ENCODE data around the gene JPT2.

Gene JPT2

DNA sequence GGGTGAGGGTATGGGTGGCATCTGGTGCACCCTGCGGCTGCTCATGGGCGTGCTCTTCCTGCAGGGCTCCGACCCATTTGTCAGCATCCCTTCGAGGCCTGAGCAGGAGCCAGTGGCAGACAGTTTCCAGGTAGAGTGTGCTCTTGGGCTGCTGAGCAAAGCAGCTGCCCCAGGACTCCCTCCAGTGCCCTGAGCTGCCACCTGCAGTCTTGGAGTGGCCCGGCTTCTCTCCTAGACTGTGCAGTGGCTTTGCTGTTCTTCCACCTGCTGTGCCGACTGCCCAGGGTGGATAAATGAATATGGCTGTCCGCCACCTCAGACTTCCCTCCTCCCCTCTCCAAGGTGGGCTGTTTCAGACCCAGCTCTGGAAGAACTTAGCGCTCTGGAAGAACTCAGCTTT lies 10.8 kb upstream of the JPT2 start:
- Histone ChIP-seq H3K4me1 (ENCODE audit: insufficient read depth, low read length) (no peaks in the 10 kb centered on the region), H3K9ac (ENCODE audit: low read depth, low read length) (no peak overlapping the region), H3K27me3 (ENCODE audit: insufficient read depth, low read length) (no peaks in the 10 kb centered on the region), H3K9me3 (ENCODE audit: insufficient read depth, low read depth, low read length) (no peaks in the 10 kb centered on the region), H3K4me3 (ENCODE audit: low read length) (no peak overlapping the region), H3K36me3 (ENCODE audit: insufficient read depth, low read length) (peaks cover 94% of the 10 kb centered on the region), H3K27ac (ENCODE audit: low read depth, low read length) (no peak overlapping the region)
- WGBS: 96% methylated on average over 8 of the region's 8 CpGs

GRCh38 chr16:1667916-1668315 lies 10.2 kb upstream of the JPT2 start:
- 96% methylated on average over 14 of the region's 14 CpGs for WGBS
- Histone ChIP-seq H3K9ac (ENCODE audit: low read depth, low read length) (no peak overlapping the region), H3K4me1 (ENCODE audit: insufficient read depth, low read length) (no peaks in the 10 kb centered on the region), H3K27me3 (ENCODE audit: insufficient read depth, low read length) (no peaks in the 10 kb centered on the region), H3K36me3 (ENCODE audit: insufficient read depth, low read length) (peaks cover 94% of the 10 kb centered on the region), H3K9me3 (ENCODE audit: insufficient read depth, low read depth, low read length) (no peaks in the 10 kb centered on the region), H3K4me3 (ENCODE audit: low read length) (no peak overlapping the region), H3K27ac (ENCODE audit: low read depth, low read length) (no peak overlapping the region)

DNA sequence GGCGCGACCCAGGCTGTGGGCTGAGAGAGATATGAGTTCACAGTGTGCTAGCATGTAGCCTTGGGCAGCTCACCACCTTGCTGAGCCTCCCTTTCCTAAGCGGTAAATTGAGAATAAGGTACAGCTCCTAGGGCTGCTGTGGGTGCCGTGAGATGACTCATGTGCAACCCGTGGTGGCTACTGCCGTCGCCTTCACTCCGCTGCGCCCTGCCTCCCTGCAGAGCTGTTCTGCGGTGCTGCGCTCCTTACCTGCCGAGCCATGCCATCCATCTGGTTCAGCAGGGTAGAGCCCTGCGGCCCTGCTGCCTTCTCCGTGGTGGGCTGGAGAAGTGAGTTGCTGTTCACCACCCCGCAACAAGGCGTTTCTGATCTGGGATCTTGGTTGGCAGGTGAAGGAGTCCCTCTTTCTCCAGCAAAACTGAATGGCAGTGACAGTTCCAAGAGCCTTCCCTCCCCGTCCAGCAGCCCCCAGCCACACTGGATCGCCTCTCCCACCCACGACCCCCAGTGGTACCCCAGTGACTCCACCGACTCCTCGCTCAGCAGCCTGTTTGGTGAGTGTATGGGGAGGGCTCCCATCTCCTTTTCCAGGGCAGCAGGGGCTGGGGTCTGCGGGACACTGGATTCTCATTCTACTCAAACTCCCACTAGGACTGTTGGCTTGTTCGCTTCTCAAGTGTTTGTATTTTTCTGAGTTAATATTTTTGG lies 9.3 kb upstream of the JPT2 start:
- H3K27me3 ChIP-seq (ENCODE audit: insufficient read depth, low read length): no peaks in the 10 kb centered on the region
- no peaks in the 10 kb centered on the region for H3K4me1 ChIP-seq (ENCODE audit: insufficient read depth, low read length)
- H3K4me3 ChIP-seq (ENCODE audit: low read length): no peak overlapping the region
- no peaks in the 10 kb centered on the region for H3K9me3 ChIP-seq (ENCODE audit: insufficient read depth, low read depth, low read length)
- H3K9ac ChIP-seq (ENCODE audit: low read depth, low read length): no peak overlapping the region
- 96% methylated on average over 22 of the region's 23 CpGs for WGBS
- peaks cover 93% of the 10 kb centered on the region for H3K36me3 ChIP-seq (ENCODE audit: insufficient read depth, low read length)
- H3K27ac ChIP-seq (ENCODE audit: low read depth, low read length): no peak overlapping the region

DNA sequence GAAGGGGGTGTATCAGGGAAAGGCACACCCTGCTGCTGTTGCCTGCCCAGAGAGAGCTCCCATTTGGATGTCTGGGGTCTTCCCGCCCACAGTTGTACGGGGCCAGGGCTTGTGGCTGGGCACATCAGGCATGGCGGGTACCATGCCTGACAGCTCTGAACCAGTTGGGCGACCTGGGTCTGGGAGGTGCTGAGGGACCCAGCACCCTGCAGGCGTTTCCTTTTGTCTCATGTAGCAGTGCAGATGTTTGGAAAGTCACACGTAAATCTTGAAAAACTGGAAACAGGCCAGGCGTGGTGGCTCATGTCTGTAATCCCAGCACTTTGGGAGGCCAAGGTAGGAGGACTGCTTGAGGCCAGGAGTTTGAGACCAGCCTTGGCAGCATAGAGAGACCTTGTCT lies 8.4 kb upstream of the JPT2 start:
- Histone ChIP-seq H3K9ac (ENCODE audit: low read depth, low read length) (no peak overlapping the region), H3K27me3 (ENCODE audit: insufficient read depth, low read length) (no peaks in the 10 kb centered on the region), H3K4me1 (ENCODE audit: insufficient read depth, low read length) (no peaks in the 10 kb centered on the region), H3K4me3 (ENCODE audit: low read length) (no peak overlapping the region), H3K9me3 (ENCODE audit: insufficient read depth, low read depth, low read length) (no peaks in the 10 kb centered on the region), H3K27ac (ENCODE audit: low read depth, low read length) (no peak overlapping the region), H3K36me3 (ENCODE audit: insufficient read depth, low read length) (peaks cover 95% of the 10 kb centered on the region)
- WGBS: 91% methylated on average over 7 of the region's 7 CpGs

- no peak overlapping the region for H3K4me3 ChIP-seq (ENCODE audit: low read length)
- H3K4me1 ChIP-seq (ENCODE audit: insufficient read depth, low read length): no peaks in the 10 kb centered on the region
- no peaks in the 10 kb centered on the region for H3K27me3 ChIP-seq (ENCODE audit: insufficient read depth, low read length)
- no peaks in the 10 kb centered on the region for H3K9me3 ChIP-seq (ENCODE audit: insufficient read depth, low read depth, low read length)
- H3K27ac ChIP-seq (ENCODE audit: low read depth, low read length): no peak overlapping the region
- peaks cover 95% of the 10 kb centered on the region for H3K36me3 ChIP-seq (ENCODE audit: insufficient read depth, low read length)
- 96% methylated on average over 19 of the region's 19 CpGs for WGBS
- H3K9ac ChIP-seq (ENCODE audit: low read depth, low read length): no peak overlapping the region
Observed at GRCh38 chr16:1670371-1670770, 7.7 kb upstream of the JPT2 start.

DNA sequence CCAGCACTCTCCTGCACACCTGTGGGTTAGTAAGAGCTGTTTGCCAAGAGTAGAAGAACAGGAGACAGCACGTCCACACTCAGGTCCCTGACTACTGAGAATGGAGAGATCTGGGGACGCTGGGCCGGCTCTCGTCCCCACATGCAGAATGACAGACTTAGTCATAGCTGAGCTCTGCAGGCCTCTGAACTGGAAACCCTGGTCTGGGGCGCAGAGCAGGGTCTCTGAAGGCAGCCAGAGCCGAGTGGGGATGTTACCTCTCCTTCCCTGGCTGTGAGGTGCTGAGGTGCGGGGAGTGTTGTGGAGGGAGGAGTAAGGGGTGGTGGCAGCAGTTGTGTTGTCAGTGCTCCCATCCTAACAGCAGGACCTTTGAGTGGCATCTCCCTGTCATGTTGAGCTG lies 7.2 kb upstream of the JPT2 start:
- no peak overlapping the region for H3K27ac ChIP-seq (ENCODE audit: low read depth, low read length)
- H3K36me3 ChIP-seq (ENCODE audit: insufficient read depth, low read length): peaks cover 97% of the 10 kb centered on the region
- H3K9me3 ChIP-seq (ENCODE audit: insufficient read depth, low read depth, low read length): no peaks in the 10 kb centered on the region
- H3K9ac ChIP-seq (ENCODE audit: low read depth, low read length): no peak overlapping the region
- no peak overlapping the region for H3K4me3 ChIP-seq (ENCODE audit: low read length)
- no peaks in the 10 kb centered on the region for H3K4me1 ChIP-seq (ENCODE audit: insufficient read depth, low read length)
- 92% methylated on average over 7 of the region's 7 CpGs for WGBS
- H3K27me3 ChIP-seq (ENCODE audit: insufficient read depth, low read length): no peaks in the 10 kb centered on the region

GRCh38 chr16:1673424-1674151 lies 4.5 kb upstream of the JPT2 start:
- Histone ChIP-seq H3K4me3 (ENCODE audit: low read length) (no peak overlapping the region), H3K27me3 (ENCODE audit: insufficient read depth, low read length) (no peaks in the 10 kb centered on the region), H3K9ac (ENCODE audit: low read depth, low read length) (no peak overlapping the region), H3K4me1 (ENCODE audit: insufficient read depth, low read length) (peaks cover 4% of the 10 kb centered on the region; the same call in 1 of the 2 replicates), H3K27ac (ENCODE audit: low read depth, low read length) (no peak overlapping the region), H3K9me3 (ENCODE audit: insufficient read depth, low read depth, low read length) (no peaks in the 10 kb centered on the region), H3K36me3 (ENCODE audit: insufficient read depth, low read length) (peaks cover 76% of the 10 kb centered on the region)
- 95% methylated on average over 26 of the region's 26 CpGs for WGBS

DNA sequence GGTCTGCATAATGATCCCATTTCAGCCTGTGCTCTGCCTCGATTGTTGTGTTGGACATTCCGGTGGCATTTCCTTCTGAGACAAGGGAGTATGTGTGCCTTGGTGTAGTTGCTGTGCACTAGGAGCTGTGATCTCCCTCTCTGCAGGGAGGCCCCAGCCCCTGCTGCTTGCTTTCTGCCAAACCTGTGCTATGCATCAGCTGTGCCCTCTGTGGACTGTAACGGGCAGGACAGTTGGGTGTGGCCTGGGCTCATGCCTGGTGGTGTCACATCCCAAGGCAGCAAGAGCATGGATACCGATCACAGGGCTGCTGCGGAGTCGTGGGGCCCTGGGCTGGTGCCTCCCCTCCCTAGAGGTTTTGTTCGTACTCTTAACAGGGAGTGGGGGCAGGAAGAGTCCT lies 3.8 kb upstream of the JPT2 start:
- peaks cover 69% of the 10 kb centered on the region for H3K36me3 ChIP-seq (ENCODE audit: insufficient read depth, low read length)
- no peak overlapping the region for H3K4me3 ChIP-seq (ENCODE audit: low read length)
- no peaks in the 10 kb centered on the region for H3K27me3 ChIP-seq (ENCODE audit: insufficient read depth, low read length)
- H3K4me1 ChIP-seq (ENCODE audit: insufficient read depth, low read length): peaks cover 4% of the 10 kb centered on the region; the same call in 1 of the 2 replicates
- H3K9ac ChIP-seq (ENCODE audit: low read depth, low read length): no peak overlapping the region
- no peak overlapping the region for H3K27ac ChIP-seq (ENCODE audit: low read depth, low read length)
- 94% methylated on average over 7 of the region's 7 CpGs for WGBS
- H3K9me3 ChIP-seq (ENCODE audit: insufficient read depth, low read depth, low read length): no peaks in the 10 kb centered on the region

GRCh38 chr16:1674751-1675664 lies 3.1 kb upstream of the JPT2 start:
- Histone ChIP-seq H3K9me3 (ENCODE audit: insufficient read depth, low read depth, low read length) (no peaks in the 10 kb centered on the region), H3K27me3 (ENCODE audit: insufficient read depth, low read length) (no peaks in the 10 kb centered on the region), H3K4me3 (ENCODE audit: low read length) (no peak overlapping the region), H3K36me3 (ENCODE audit: insufficient read depth, low read length) (peaks cover 62% of the 10 kb centered on the region), H3K4me1 (ENCODE audit: insufficient read depth, low read length) (peaks cover 9% of the 10 kb centered on the region), H3K27ac (ENCODE audit: low read depth, low read length) (no peak overlapping the region), H3K9ac (ENCODE audit: low read depth, low read length) (no peak overlapping the region)
- WGBS: 92% methylated on average over 18 of the region's 19 CpGs

GRCh38 chr16:1676661-1677060 lies 1.4 kb upstream of the JPT2 start:
- peaks cover 51% of the 10 kb centered on the region for H3K36me3 ChIP-seq (ENCODE audit: insufficient read depth, low read length)
- H3K9me3 ChIP-seq (ENCODE audit: insufficient read depth, low read depth, low read length): no peaks in the 10 kb centered on the region
- H3K27ac ChIP-seq (ENCODE audit: low read depth, low read length): no peak overlapping the region
- H3K4me1 ChIP-seq (ENCODE audit: insufficient read depth, low read length): peaks cover 21% of the 10 kb centered on the region
- no peaks in the 10 kb centered on the region for H3K27me3 ChIP-seq (ENCODE audit: insufficient read depth, low read length)
- no peak overlapping the region for H3K4me3 ChIP-seq (ENCODE audit: low read length)
- WGBS: 91% methylated on average over 11 of the region's 12 CpGs
- no peak overlapping the region for H3K9ac ChIP-seq (ENCODE audit: low read depth, low read length)

DNA sequence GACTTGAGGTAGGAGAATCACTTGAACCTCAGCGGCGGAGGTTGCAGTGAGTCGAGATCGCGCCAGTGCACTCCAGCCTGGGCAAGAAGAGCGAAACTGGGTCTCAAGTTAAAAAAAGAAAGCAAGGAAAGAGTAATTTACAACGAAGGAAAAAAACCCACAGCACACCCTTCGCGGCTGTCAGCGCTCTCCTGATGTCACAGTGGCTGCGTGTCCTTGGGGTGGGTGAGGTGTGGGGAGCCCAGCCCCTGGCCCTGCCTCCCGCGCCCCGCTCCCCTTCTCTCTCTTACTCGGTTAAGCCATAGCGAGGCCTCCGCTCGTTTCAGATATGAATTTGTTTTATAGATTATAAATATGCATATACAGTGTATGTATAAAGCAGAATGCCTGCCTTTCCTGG lies 740 bp upstream of the JPT2 start:
- 85% methylated on average over 11 of the region's 18 CpGs for WGBS
- no peak overlapping the region for H3K27ac ChIP-seq (ENCODE audit: low read depth, low read length)
- no peaks in the 10 kb centered on the region for H3K27me3 ChIP-seq (ENCODE audit: insufficient read depth, low read length)
- peaks cover 21% of the 10 kb centered on the region for H3K4me1 ChIP-seq (ENCODE audit: insufficient read depth, low read length)
- H3K36me3 ChIP-seq (ENCODE audit: insufficient read depth, low read length): peaks cover 44% of the 10 kb centered on the region
- peak overlapping the region; percentile 10 for H3K9ac ChIP-seq (ENCODE audit: low read depth, low read length)
- peak overlapping the region; percentile 97 for H3K4me3 ChIP-seq (ENCODE audit: low read length)
- no peaks in the 10 kb centered on the region for H3K9me3 ChIP-seq (ENCODE audit: insufficient read depth, low read depth, low read length)

Measured in HUES64 (cell line).